Body of pancreas (tissue), 4 donors: ENCODE measurements around the gene CLHC1.

Experiments
- CTCF ChIP-seq, 7 experiments: fragments of 450-650 bp in 4 of 7; fragments of 200-600 bp in 3 of 7; sonication (generic) in 3 of 7; IDR thresholded peaks; one replicate each; pipeline ENCODE4 v1.5.1; 2016 to 2019; ENCODE audit warnings: antibody characterized with exemption in 7 of 7
- POLR2A ChIP-seq, 3 donors: fragments of 450-650 bp; IDR thresholded peaks; one replicate each; pipeline ENCODE4 v1.6.1; 2016; ENCODE audit warnings: antibody characterized with exemption in 3 of 3, mild to moderate bottlenecking in 2 of 3

- TF ChIP-seq CTCF (IDR thresholded peaks at IDR 0.05) (no peak), POLR2A (IDR thresholded peaks at IDR 0.05) (no peak)
Observed at GRCh38 chr2:55133467-55134315, 98.4 kb downstream of the CLHC1 start.
